OCI-LY1 (cell line): ENCODE results near the gene TXNDC2.

Experiments
- EZH2 ChIP-seq: fragments of 200-600 bp; sonication (generic), shearing (Covaris generic); IDR thresholded peaks from 2 replicates; pipeline ENCODE4 v1.8.0; 2017; ENCODE audit warnings: borderline replicate concordance, mixed run types, mild to moderate bottlenecking, antibody characterized with exemption, low read length, moderate library complexity, mixed read lengths
- TF ChIP-seq, protein P1 (sequence below): fragments of 200-600 bp; sonication (generic), shearing (Covaris generic); IDR thresholded peaks from 2 replicates; pipeline ENCODE4 v1.5.1; 2017; ENCODE audit warnings: mild to moderate bottlenecking, antibody characterized with exemption, low read length, moderate library complexity, mixed read lengths

DNA sequence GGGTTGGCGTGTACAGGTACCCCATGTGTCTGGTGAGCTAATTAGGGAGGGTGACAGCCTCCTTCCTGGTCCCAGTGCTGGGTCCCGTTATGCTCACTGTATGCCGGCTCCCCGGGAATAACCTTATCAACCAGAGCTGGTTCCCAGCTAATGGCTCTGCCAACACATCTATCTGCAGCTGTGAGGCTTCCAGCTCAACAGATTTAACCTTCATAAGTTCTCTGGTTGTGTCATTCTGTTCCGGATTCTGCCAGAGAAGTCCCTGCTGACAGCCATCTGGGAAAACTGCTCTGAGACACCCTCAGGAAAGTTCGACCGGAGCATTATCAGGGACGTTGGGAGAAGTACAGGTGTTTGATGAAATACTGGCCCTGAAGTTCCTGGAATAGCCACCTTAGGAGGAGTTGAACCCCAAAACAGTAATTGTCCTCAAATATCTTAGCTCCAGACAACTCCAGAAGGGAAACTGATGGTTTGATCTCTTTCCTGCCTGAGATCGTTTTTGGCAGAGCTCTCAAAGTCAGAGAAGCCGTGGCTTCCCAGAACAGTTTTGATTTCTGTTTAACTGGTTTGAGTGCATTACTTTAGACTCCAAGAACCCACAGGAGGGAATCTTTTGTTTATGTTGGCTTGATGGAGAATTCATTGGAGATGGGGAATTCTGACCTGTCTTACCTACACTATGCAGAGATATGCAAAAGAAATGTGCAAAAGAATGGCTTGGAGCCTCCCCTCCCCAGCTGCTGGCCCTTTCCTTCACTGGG, 39.4 kb upstream of the TXNDC2 start:
- TF ChIP-seq, protein P1, sequence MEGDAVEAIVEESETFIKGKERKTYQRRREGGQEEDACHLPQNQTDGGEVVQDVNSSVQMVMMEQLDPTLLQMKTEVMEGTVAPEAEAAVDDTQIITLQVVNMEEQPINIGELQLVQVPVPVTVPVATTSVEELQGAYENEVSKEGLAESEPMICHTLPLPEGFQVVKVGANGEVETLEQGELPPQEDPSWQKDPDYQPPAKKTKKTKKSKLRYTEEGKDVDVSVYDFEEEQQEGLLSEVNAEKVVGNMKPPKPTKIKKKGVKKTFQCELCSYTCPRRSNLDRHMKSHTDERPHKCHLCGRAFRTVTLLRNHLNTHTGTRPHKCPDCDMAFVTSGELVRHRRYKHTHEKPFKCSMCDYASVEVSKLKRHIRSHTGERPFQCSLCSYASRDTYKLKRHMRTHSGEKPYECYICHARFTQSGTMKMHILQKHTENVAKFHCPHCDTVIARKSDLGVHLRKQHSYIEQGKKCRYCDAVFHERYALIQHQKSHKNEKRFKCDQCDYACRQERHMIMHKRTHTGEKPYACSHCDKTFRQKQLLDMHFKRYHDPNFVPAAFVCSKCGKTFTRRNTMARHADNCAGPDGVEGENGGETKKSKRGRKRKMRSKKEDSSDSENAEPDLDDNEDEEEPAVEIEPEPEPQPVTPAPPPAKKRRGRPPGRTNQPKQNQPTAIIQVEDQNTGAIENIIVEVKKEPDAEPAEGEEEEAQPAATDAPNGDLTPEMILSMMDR = no peak
- TF ChIP-seq EZH2 = no peak
